Loucy (cell line): ENCODE measurements around the gene FAM117B.

Experiments used
- CTCF ChIP-seq: fragments of 200-600 bp; sonication (generic); conservative IDR thresholded peaks from 2 replicates; pipeline ENCODE4 v1.5.1; 2014; ENCODE audit warnings: mild to moderate bottlenecking, antibody characterized with exemption, low read length
- EZH2phosphoT487 ChIP-seq: fragments of 200-600 bp; IDR thresholded peaks from 2 replicates; pipeline ENCODE4 v1.6.1; 2018; ENCODE audit warnings: antibody characterized with exemption, mild to moderate bottlenecking, moderate library complexity, borderline replicate concordance

- TF ChIP-seq CTCF (no peak), EZH2phosphoT487 (no peak)
These were observed 60.4 kb downstream of the FAM117B start for GRCh38 chr2:202695166-202695565.
